Activated T-cell treated with anti-CD3 and anti-CD28 coated beads, Interleukin-2, amount 50 U/mL, for 4 hours (primary cell): ENCODE data around the gene SGK1. TPM values are rescaled to one million over a fixed set of nuclear protein-coding genes. Genes with fewer than 3 reads are reported as not detected.
"Not testable (repeated sequence)": the region's sequence is repeated elsewhere in the genome, so short reads cannot be mapped to it uniquely, and the experiment has no call there.

Experiments used
- ATAC-seq, 2 donors: fragments of 200-7000 bp; cut with Tn5 transposase; one replicate each; pipeline ENCODE4 v1.10.0; 2021
- DNase-seq: peaks from one replicate; pipeline ENCODE4 v3.0.0-alpha.2; 2020
- H3K27me3 Mint-ChIP-seq: one replicate; pipeline ENCODE4 v1.8.0; 2021; ENCODE audit warnings: low read depth, mixed read lengths
- H3K36me3 Mint-ChIP-seq: one replicate; pipeline ENCODE4 v1.8.0; 2022; ENCODE audit warnings: mixed read lengths; ENCODE audit not compliant: insufficient read depth
- H3K4me1 Mint-ChIP-seq: one replicate; pipeline ENCODE4 v1.8.0; 2021; ENCODE audit warnings: low read depth, mixed read lengths
- H3K4me3 Mint-ChIP-seq: one replicate; pipeline ENCODE4 v1.8.0; 2021; ENCODE audit warnings: mild to moderate bottlenecking, moderate library complexity, mixed read lengths
- H3K9me3 Mint-ChIP-seq: one replicate; pipeline ENCODE4 v1.8.0; 2021; ENCODE audit warnings: mixed read lengths
- total RNA-seq, 3 donors: library from RNA; stranded (reverse); gene quantifications; one replicate each; pipeline ENCODE4 v1.2.1, GENCODE V29; 2021

SGK1 gene
- total RNA-seq, 3 donors from 2014 or later: 26.4 to 40.4 (median 36.9) TPM

DNA sequence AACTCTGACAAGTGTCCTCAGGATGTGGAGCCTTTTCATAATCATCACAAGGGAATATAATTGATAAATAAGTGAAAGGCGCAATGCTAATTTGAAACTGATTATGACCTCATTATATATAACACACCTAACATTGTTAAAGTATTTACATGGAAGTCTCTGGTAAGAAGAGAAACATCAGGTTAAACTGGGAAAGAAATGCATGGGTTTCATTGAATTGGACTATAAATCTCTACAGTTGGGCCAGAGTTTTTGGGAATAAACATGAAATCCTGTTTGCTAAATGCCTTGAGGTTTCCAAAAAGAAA lies 1.0 kb upstream of the SGK1 start:
- Mint-ChIP-seq H3K27me3 (peaks cover 25% of the 10 kb centered on the region), H3K36me3 (no peaks in the 10 kb centered on the region), H3K4me3 (no peak overlapping the region), H3K4me1 (peaks cover 18% of the 10 kb centered on the region), H3K9me3 (no peaks in the 10 kb centered on the region)
- ATAC-seq (no peak), DNase-seq (no peak)

DNA sequence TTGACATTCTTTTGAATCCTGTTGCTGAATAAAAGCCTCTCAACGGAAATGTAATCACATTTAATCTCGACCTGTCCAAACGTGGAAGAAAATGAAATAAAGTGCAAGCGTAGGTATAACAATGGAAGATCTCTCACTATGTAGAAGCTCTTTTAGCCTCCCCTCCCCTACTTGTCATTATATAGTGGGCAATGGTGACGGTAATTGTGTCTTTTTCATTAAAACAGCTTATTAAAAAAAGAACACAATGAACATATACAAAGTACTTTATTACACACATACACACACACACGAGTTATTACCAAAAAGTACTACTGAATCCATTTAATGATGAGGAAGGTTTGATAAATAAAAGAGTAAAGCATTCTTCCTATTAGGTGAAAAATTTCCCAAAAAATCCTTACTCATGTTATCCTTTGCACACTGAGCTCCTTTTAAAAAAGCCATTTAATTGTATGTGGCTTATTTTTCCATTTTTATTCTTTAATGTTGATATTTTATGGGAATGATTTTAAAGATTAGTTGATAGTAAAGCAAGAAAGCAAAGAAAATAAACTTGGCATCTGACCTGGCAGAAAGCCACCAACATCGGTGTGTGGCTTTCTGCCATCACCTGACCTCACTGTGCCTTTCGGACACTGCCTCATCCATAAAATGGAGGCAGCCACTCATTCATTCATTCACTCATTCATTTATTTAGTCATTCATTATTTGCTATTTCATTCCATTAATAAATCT lies 493 bp upstream of the SGK1 start:
- Mint-ChIP-seq H3K4me1 (peaks cover 15% of the 10 kb centered on the region), H3K4me3 (peak overlapping the region; percentile 87), H3K9me3 (no peaks in the 10 kb centered on the region), H3K27me3 (peaks cover 25% of the 10 kb centered on the region), H3K36me3 (no peaks in the 10 kb centered on the region)
- DNase-seq (no peak), ATAC-seq (no peak)

DNA sequence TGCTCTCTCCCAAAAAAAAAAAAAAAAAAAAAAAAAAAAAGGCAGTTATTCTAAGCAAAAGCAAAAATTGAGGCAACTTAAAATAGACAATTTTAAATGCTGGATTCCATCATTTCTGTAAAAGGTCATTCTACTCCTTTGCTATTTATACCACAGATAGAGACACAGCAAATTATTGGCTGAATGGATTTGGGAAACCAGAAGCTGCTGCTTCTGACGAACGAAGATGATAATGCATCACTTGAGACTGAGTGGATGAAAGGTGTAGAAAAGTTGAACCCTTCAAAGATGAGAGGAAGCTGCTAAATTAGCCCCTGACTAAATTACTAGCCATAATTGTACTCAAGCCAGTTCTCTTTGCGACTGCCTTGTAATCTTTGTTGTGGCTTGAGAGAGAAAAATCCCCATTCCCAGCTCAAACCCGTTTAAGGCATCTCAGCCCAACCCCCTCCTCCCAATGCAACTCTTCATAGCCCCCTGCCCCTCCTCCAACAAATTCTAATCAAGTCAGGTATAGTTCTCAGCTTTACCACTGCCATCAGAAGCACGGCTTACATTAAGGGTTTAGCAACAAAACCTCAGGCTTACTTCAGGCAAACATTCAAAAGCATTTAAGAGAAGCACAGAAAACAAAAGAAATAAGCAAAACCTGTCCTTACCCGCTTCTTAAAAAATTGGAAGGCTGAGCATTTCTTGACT lies 1.0 kb downstream of the SGK1 start:
- DNase-seq (no peak), ATAC-seq (no peak)
- no peaks in the 10 kb centered on the region for H3K9me3 Mint-ChIP-seq
- H3K36me3 Mint-ChIP-seq: no peaks in the 10 kb centered on the region
- peaks cover 15% of the 10 kb centered on the region for H3K4me1 Mint-ChIP-seq
- peak overlapping the region; percentile 87 for H3K4me3 Mint-ChIP-seq
- H3K27me3 Mint-ChIP-seq: peaks cover 25% of the 10 kb centered on the region

DNA sequence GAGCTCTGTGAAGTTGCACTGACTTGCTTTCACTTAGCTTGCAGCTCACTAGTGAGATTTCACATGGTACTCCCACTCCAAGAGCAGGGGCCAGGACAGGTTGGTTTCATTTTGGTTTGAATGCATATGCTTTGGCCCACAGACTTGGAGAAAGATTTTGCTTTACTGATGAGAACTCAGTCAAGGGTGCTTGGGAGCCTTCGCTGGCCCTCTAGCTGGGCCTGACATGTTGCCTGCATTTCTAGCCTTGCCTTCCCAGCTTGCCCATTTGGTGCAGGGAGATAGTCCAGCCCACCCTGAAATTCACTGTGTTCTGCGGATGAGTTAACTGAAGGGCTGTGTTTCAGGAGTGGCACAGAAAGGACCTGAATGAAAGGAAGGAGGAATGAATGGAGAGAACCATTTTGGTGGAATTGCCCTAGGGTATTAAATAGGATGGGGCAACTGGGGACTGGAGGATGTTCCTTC lies 1.9 kb downstream of the SGK1 start:
- ATAC-seq: no peak

DNA sequence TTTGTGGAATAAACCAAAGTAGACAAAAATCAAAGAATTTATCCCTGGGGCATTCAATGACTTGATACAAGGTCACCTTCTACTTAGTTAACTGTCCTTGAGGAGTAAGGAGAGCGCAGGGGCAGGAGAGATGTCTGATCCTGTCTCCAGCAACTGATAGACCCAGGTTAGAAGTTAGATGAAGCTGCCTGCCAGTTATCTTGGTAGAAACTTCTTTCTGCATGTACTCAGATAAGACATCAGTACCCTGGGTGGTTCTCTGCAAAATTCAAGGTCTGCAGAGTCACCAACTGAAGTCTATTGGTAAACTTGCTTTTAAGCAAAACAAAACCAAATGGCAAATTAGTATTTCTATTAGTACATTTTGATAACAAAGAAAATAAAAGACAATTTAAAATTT lies 2.7 kb downstream of the SGK1 start:
- no peak for DNase-seq
- H3K9me3 Mint-ChIP-seq: no peaks in the 10 kb centered on the region
- peaks cover 15% of the 10 kb centered on the region for H3K4me1 Mint-ChIP-seq
- peaks cover 25% of the 10 kb centered on the region for H3K27me3 Mint-ChIP-seq
- no peaks in the 10 kb centered on the region for H3K36me3 Mint-ChIP-seq
- ATAC-seq: no peak
- H3K4me3 Mint-ChIP-seq: no peak overlapping the region

More for the DNA sequence above, 1.9 kb downstream of the SGK1 start:
- peaks cover 15% of the 10 kb centered on the region for H3K4me1 Mint-ChIP-seq
- H3K27me3 Mint-ChIP-seq: peaks cover 25% of the 10 kb centered on the region
- H3K9me3 Mint-ChIP-seq: no peaks in the 10 kb centered on the region
- no peak overlapping the region for H3K4me3 Mint-ChIP-seq
- no peak for DNase-seq
- no peaks in the 10 kb centered on the region for H3K36me3 Mint-ChIP-seq

DNA sequence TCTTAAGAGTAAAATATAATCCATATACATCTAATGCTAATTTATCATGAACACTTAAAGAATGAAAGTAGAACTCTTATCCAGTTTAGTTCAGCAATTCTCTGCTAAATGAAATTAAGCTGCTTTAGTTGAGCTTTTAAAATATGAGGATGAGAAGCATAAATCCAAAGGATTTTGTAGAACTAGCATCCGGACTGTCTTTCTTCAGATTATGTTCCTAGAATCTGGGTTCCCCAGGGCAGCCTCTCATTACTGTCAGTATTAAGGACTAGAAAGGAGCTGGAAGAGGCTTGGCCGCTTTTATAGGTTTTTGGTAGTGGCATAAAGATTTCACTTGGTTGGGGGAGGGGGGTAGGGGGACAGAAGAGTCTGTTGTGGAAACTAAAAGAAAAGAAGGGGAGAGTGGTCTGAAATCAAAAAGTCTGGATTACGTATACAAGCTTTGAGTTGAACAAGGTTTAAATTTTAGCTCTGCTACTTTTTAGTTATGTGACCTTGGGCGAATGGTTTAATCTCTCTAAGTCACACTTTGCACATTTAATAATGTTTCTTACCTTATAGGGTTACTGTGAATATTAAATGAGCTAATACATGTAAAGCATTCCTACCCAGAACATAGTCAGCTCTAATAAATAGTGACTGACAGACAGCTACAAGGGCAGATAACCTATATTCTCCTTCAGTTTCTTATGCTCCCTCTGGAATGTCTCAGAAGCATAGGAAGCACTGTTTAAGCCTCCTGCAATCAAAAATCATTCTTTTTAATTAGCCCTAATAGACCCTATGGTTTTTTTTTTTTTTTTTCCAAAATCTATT lies 3.7 kb downstream of the SGK1 start:
- ATAC-seq: no peak
- peaks cover 16% of the 10 kb centered on the region for H3K4me1 Mint-ChIP-seq

DNA sequence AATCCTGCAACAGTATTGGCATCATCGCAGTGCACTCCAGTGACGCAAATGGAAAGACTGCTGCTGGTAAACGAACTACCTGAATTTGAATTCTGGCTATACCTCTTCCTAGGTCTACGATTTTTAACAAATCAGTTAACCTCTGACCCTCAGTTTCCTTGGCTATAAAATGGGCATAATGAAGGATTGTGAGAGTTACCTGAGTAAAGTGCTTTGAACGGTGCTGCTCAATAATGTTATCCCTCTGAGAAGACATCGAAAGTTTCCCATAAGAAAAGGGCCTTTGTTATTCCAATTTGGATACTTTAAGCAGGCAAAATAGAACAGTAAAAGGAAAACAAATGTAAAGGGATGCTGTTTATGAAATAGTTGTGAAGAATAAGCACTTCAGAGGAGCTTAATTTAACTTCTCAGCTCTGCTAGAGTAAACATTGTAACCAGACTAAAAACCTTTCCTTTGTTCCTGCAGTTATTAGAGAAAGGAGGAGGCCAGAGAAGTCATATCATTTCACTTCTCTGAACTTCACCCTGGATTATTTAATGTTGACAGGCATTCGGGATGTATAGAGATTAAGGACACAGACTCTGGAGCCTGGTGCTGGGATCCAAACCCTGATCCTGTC lies 5.8 kb downstream of the SGK1 start:
- Mint-ChIP-seq H3K9me3 (no peaks in the 10 kb centered on the region), H3K4me1 (peaks cover 7% of the 10 kb centered on the region), H3K4me3 (no peak overlapping the region), H3K27me3 (peaks cover 7% of the 10 kb centered on the region), H3K36me3 (no peaks in the 10 kb centered on the region)
- no peak for DNase-seq
- no peak for ATAC-seq

More for the DNA sequence above, 3.7 kb downstream of the SGK1 start:
- no peaks in the 10 kb centered on the region for H3K9me3 Mint-ChIP-seq
- no peaks in the 10 kb centered on the region for H3K36me3 Mint-ChIP-seq
- DNase-seq: no peak
- H3K27me3 Mint-ChIP-seq: peaks cover 25% of the 10 kb centered on the region
- H3K4me3 Mint-ChIP-seq: no peak overlapping the region

DNA sequence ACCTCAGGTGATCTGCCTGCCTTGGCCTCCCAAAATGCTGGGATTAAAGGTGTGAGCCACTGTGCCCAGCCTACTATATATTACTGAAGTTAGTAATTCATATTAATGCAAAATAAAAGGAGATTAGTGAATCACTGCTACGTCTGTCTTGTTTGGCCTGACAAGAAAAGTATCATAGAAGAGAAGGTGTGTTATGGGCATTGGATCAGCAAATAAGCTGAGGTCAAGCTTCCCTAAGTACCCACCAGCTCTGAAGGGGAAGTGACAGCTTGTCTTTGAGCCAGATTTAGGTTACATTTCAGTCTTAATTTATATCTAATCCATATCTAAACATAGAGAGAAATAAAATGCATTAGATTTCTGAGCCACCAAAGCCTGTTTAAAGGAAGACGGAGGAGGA lies 7.1 kb downstream of the SGK1 start:
- Mint-ChIP-seq H3K36me3 (no peaks in the 10 kb centered on the region), H3K4me1 (peaks cover 6% of the 10 kb centered on the region), H3K27me3 (no peaks in the 10 kb centered on the region), H3K4me3 (no peak overlapping the region), H3K9me3 (no peaks in the 10 kb centered on the region)
- DNase-seq: no peak
- ATAC-seq: no peak

DNA sequence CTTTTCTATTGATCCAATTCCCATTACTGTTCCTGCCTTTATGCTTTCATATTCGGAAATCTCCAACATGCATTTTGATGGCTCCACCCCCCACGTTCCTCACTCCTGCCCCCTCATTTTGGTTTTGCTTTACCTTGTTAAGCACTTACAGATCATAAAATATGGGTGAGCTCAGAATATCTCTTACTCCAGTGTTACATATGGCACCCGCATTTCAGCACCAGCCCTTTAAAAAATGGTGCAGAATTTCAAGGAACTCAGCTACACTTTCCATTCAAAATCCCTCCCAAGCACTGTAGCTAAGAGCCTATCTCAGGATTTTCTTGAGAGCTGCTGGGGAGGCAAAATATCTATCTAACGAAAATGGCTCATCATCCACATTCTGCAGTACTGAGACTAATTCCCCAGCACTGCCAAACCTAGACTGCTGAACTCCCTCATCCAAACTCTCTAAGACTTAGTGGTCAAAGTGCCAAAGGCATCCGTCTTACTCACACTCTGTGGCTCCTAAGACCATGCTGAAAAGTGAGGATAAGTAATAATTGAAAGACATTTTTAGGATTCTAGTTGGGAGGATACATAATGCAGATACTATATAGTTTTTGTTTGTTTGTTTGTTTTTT lies 7.8 kb downstream of the SGK1 start:
- H3K9me3 Mint-ChIP-seq: no peaks in the 10 kb centered on the region
- DNase-seq (no peak), ATAC-seq (no peak)
- no peaks in the 10 kb centered on the region for H3K36me3 Mint-ChIP-seq
- H3K4me3 Mint-ChIP-seq: no peak overlapping the region
- no peaks in the 10 kb centered on the region for H3K27me3 Mint-ChIP-seq
- H3K4me1 Mint-ChIP-seq: peaks cover 6% of the 10 kb centered on the region

DNA sequence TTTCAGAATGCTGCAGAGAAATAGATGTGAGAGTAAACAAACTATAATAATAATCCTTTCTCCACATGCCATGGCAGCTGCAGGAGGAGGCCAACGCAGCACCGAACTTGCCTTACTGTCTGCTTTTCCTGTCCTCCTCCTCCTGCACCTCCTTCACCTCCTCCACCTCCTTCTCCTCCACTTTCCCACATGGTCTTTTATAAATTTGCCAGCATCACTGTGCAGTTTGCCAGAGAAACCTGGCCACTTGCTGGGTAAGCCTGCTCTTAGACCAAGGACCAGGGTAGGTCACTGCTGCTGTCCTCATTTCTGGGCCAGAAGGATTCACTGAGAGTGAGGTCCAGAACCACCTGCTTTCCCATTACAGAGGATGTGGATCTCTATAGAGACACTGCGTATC lies 8.7 kb downstream of the SGK1 start:
- no peak for DNase-seq
- peaks cover 6% of the 10 kb centered on the region for H3K4me1 Mint-ChIP-seq
- ATAC-seq: no peak
- no peak overlapping the region for H3K4me3 Mint-ChIP-seq
- no peaks in the 10 kb centered on the region for H3K36me3 Mint-ChIP-seq
- H3K9me3 Mint-ChIP-seq: no peaks in the 10 kb centered on the region
- H3K27me3 Mint-ChIP-seq: no peaks in the 10 kb centered on the region

DNA sequence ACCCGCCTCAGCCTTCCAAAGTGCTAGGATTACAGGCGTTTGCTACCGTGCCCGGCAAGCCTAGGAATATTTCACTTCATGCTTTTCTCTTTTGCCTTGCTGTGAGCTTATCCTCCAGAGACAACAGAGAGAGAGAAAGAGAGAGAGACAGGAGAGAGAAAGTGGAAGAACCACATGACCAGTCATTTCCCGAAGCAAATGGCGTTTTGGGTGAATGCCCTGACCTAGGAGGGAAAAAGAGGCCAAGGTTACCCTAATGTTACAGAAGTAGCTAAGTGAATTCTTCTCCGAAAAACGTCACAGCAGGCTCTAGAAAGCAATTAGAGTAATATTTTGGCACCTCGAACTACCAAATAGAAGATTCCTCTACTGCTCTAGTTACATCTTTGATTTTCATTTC lies 9.1 kb downstream of the SGK1 start:
- ATAC-seq (no peak), DNase-seq (no peak)
- Mint-ChIP-seq H3K4me3 (no peak overlapping the region), H3K9me3 (no peaks in the 10 kb centered on the region), H3K36me3 (no peaks in the 10 kb centered on the region), H3K27me3 (no peaks in the 10 kb centered on the region), H3K4me1 (peaks cover 6% of the 10 kb centered on the region)

DNA sequence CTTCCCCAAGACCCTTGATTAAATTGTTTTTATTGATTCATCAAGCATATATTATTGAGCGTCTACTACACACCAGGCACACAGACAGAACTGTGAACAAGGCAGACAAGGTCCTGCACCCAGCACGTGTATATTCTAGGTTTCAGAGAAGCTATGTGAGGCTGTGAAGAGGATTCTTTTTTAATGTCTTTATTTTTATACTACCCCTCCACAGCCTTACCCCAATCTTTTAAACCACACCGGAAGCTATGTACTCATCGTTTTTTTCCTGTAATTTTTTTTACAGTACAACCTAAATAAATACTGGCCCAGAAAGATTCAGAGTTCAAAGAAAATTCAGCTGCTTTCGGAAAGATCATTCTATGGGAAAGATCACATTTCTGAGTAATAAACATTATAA lies 10.0 kb downstream of the SGK1 start:
- no peak overlapping the region for H3K4me3 Mint-ChIP-seq
- no peaks in the 10 kb centered on the region for H3K9me3 Mint-ChIP-seq
- peaks cover 6% of the 10 kb centered on the region for H3K4me1 Mint-ChIP-seq
- DNase-seq (no peak), ATAC-seq (no peak)
- H3K27me3 Mint-ChIP-seq: no peaks in the 10 kb centered on the region
- no peaks in the 10 kb centered on the region for H3K36me3 Mint-ChIP-seq

DNA sequence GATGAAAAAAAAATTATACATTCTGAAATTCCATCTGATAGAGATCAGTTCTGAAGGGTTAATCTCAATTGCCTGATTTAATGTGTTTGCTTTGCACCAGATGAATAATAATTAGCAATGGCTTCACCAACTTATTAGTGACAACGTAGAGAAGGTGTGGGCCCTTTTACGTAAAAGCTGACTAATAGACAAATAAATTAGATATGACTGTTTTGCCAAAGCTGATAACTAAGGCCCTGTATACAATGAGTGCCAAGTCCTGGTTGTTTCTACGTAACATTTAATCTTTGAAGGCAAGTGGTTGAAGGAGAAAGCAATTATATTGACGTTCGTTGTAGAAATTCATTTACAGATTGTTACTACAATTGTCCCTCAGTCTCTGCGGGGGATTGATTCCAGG lies 10.8 kb downstream of the SGK1 start:
- Mint-ChIP-seq H3K4me1 (peaks cover 6% of the 10 kb centered on the region), H3K27me3 (no peaks in the 10 kb centered on the region), H3K4me3 (no peak overlapping the region), H3K36me3 (no peaks in the 10 kb centered on the region), H3K9me3 (no peaks in the 10 kb centered on the region)
- DNase-seq (no peak), ATAC-seq (no peak)

DNA sequence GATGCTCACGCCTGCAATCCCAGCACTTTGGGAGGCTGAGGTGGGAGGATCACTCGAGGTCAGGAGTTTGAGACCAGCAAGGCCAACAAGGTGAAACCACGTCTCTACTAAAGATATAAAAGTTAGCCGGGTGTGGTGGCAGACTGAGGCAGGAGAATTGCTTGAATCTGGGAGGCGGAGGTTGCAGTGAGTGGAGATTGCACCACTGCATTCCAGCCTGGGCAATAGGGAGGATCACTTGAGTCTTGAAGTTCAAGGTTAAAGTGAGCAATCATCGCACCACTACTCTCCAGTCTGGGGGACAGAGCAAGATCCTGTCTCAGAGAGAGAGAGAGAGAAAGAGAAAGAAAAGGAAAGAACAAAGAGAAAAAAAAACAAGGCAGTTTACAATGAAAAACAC lies 13.5 kb downstream of the SGK1 start:
- not testable (repeated sequence) for DNase-seq, ATAC-seq

More for the DNA sequence above, 13.5 kb downstream of the SGK1 start:
- H3K27me3 Mint-ChIP-seq, H3K4me3 Mint-ChIP-seq, H3K36me3 Mint-ChIP-seq, H3K9me3 Mint-ChIP-seq, H3K4me1 Mint-ChIP-seq: not testable (repeated sequence)
